ENCODE results near the gene GRIA3.

The GRIA3 gene

GRCh38 chrX:123271902-123272301, 87.8 kb downstream of the GRIA3 start:
- Histone ChIP-seq H3K9me3 (ENCODE audit: low read length) (no peaks in the 10 kb centered on the region), H3K79me2 (ENCODE audit: insufficient read depth, low read length) (no peaks in the 10 kb centered on the region), H3K36me3 (ENCODE audit: insufficient read depth, low read length) (no peaks in the 10 kb centered on the region), H3F3A (ENCODE audit: insufficient read depth, low read length) (no peaks in the 10 kb centered on the region), H2AFZ (ENCODE audit: low read length) (no peak overlapping the region), H3K27ac (ENCODE audit: low read depth, low read length, poor library complexity, severe bottlenecking) (no peak overlapping the region), H3K9me2 (ENCODE audit: low read depth, low read length) (no peaks in the 10 kb centered on the region), H4K20me1 (ENCODE audit: insufficient read depth, low read length) (no peaks in the 10 kb centered on the region), H3K4me1 (ENCODE audit: insufficient read depth, low read length, severe bottlenecking) (no peaks in the 10 kb centered on the region), H3K4me2 (ENCODE audit: low read length) (no peak overlapping the region), H3K4me3 (ENCODE audit: low read depth, low read length, poor library complexity, severe bottlenecking) (no peak overlapping the region), H3K9ac (ENCODE audit: low read length) (no peak overlapping the region), H3K27me3 (ENCODE audit: insufficient read depth, low read length) (no peaks in the 10 kb centered on the region)
- TF ChIP-seq CTCF (IDR thresholded peaks at IDR 0.05; ENCODE audit: low read length): no peak
- no peak for TF ChIP-seq EZH2 (IDR thresholded peaks at IDR 0.05; ENCODE audit: borderline replicate concordance, low read length)

GRCh38 chrX:123272630-123273029, 88.6 kb downstream of the GRIA3 start:
- no peak overlapping the region for H3K4me3 ChIP-seq (ENCODE audit: low read depth, low read length, poor library complexity, severe bottlenecking)
- no peaks in the 10 kb centered on the region for H3K27me3 ChIP-seq (ENCODE audit: insufficient read depth, low read length)
- H3K4me1 ChIP-seq (ENCODE audit: insufficient read depth, low read length, severe bottlenecking): no peaks in the 10 kb centered on the region
- H3K79me2 ChIP-seq (ENCODE audit: insufficient read depth, low read length): no peaks in the 10 kb centered on the region
- H3K9me3 ChIP-seq (ENCODE audit: low read length): no peaks in the 10 kb centered on the region
- no peak overlapping the region for H3K27ac ChIP-seq (ENCODE audit: low read depth, low read length, poor library complexity, severe bottlenecking)
- no peaks in the 10 kb centered on the region for H3K36me3 ChIP-seq (ENCODE audit: insufficient read depth, low read length)
- H4K20me1 ChIP-seq (ENCODE audit: insufficient read depth, low read length): no peaks in the 10 kb centered on the region
- no peak overlapping the region for H3K9ac ChIP-seq (ENCODE audit: low read length)
- H3F3A ChIP-seq (ENCODE audit: insufficient read depth, low read length): no peaks in the 10 kb centered on the region
- H3K9me2 ChIP-seq (ENCODE audit: low read depth, low read length): no peaks in the 10 kb centered on the region
- H3K4me2 ChIP-seq (ENCODE audit: low read length): no peak overlapping the region
- no peak for TF ChIP-seq EZH2 (IDR thresholded peaks at IDR 0.05; ENCODE audit: borderline replicate concordance, low read length)
- TF ChIP-seq CTCF (IDR thresholded peaks at IDR 0.05; ENCODE audit: low read length): no peak
- H2AFZ ChIP-seq (ENCODE audit: low read length): no peak overlapping the region

GRCh38 chrX:123274796-123275195, 90.7 kb downstream of the GRIA3 start:
- H3K36me3 ChIP-seq (ENCODE audit: insufficient read depth, low read length): no peaks in the 10 kb centered on the region
- no peaks in the 10 kb centered on the region for H4K20me1 ChIP-seq (ENCODE audit: insufficient read depth, low read length)
- H3F3A ChIP-seq (ENCODE audit: insufficient read depth, low read length): no peaks in the 10 kb centered on the region
- no peaks in the 10 kb centered on the region for H3K9me2 ChIP-seq (ENCODE audit: low read depth, low read length)
- H3K9ac ChIP-seq (ENCODE audit: low read length): no peak overlapping the region
- no peak overlapping the region for H3K27ac ChIP-seq (ENCODE audit: low read depth, low read length, poor library complexity, severe bottlenecking)
- no peak for TF ChIP-seq EZH2 (IDR thresholded peaks at IDR 0.05; ENCODE audit: borderline replicate concordance, low read length)
- no peak for TF ChIP-seq CTCF (IDR thresholded peaks at IDR 0.05; ENCODE audit: low read length)
- no peak overlapping the region for H3K4me3 ChIP-seq (ENCODE audit: low read depth, low read length, poor library complexity, severe bottlenecking)
- no peak overlapping the region for H2AFZ ChIP-seq (ENCODE audit: low read length)
- no peaks in the 10 kb centered on the region for H3K9me3 ChIP-seq (ENCODE audit: low read length)
- H3K4me1 ChIP-seq (ENCODE audit: insufficient read depth, low read length, severe bottlenecking): no peaks in the 10 kb centered on the region
- no peaks in the 10 kb centered on the region for H3K27me3 ChIP-seq (ENCODE audit: insufficient read depth, low read length)
- H3K79me2 ChIP-seq (ENCODE audit: insufficient read depth, low read length): no peaks in the 10 kb centered on the region
- no peak overlapping the region for H3K4me2 ChIP-seq (ENCODE audit: low read length)
